ENCODE measurements around the gene TLR6.

GRCh38 chr4:38842994-38843393 is 13.6 kb downstream of the TLR6 start:
- no peak for TF ChIP-seq ZNF549 (tag by site-specific recombination; IDR thresholded peaks at IDR 0.05)
- TF ChIP-seq ZNF449 (tag by site-specific recombination; IDR thresholded peaks at IDR 0.05): no peak
- TF ChIP-seq, protein P1, sequence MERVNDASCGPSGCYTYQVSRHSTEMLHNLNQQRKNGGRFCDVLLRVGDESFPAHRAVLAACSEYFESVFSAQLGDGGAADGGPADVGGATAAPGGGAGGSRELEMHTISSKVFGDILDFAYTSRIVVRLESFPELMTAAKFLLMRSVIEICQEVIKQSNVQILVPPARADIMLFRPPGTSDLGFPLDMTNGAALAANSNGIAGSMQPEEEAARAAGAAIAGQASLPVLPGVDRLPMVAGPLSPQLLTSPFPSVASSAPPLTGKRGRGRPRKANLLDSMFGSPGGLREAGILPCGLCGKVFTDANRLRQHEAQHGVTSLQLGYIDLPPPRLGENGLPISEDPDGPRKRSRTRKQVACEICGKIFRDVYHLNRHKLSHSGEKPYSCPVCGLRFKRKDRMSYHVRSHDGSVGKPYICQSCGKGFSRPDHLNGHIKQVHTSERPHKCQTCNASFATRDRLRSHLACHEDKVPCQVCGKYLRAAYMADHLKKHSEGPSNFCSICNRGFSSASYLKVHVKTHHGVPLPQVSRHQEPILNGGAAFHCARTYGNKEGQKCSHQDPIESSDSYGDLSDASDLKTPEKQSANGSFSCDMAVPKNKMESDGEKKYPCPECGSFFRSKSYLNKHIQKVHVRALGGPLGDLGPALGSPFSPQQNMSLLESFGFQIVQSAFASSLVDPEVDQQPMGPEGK (tag by site-specific recombination; IDR thresholded peaks at IDR 0.05): no peak
